Measurements from ENCODE around the gene RNF148. TPM values are rescaled to one million over a fixed set of nuclear protein-coding genes. Genes with fewer than 3 reads are reported as not detected.

Gene RNF148
- total RNA-seq, 2 donors from 2014 or later, result not detected

DNA sequence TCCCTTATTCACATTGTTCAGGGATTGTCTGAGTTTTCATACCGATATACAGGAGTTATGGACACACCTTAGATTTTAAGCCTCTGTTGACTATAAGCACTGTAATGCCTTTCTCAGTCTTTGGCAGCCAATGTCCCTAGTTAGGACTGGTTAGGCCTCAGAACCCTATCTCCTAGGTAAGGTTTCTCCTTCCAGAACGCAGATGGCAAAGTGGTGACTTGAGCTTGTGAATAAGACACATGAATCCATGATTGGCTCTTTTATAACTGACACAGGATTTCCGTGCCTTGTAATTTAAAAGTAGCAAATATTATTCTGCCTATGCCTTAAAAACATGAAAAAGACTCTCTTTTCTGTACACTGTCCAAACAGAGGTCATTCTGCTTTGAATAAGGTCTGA lies 12.5 kb upstream of the RNF148 start:
- Mint-ChIP-seq H3K4me1 (no peaks in the 10 kb centered on the region), H3K27me3 (no peaks in the 10 kb centered on the region), H3K27ac (no peak overlapping the region), H3K4me3 (no peak overlapping the region), H3K36me3 (ENCODE audit: low read depth) (no peaks in the 10 kb centered on the region)
- DNase-seq (no peak), ATAC-seq (no peak)
- H3K9me3 ChIP-seq (ENCODE audit: control insufficient read depth, low read length, poor library complexity, severe bottlenecking), result no peaks in the 10 kb centered on the region

DNA sequence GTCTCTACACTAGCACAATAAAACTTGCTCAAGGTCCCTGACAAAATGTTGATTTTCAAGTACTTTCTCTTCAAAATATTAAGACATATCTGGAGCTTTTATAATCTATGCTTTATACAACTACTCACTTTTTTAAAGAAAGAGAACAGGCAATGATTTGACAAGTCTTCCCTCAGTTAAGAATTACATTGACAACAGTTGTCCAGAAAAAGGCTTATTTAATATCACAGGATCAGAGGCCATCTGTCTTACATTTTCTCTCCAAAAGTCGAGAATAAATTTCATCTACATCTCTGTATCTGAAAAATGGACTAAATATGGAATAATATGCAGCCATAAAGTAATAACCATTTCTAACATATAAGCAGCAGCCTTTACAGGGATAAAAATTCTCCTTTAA lies 8.2 kb upstream of the RNF148 start:
- no peak for ATAC-seq
- Mint-ChIP-seq H3K4me3 (no peak overlapping the region), H3K36me3 (ENCODE audit: low read depth) (no peaks in the 10 kb centered on the region), H3K27ac (no peak overlapping the region), H3K27me3 (no peaks in the 10 kb centered on the region), H3K4me1 (no peaks in the 10 kb centered on the region)
- no peak for DNase-seq
- H3K9me3 ChIP-seq (ENCODE audit: control insufficient read depth, low read length, poor library complexity, severe bottlenecking), result no peaks in the 10 kb centered on the region

DNA sequence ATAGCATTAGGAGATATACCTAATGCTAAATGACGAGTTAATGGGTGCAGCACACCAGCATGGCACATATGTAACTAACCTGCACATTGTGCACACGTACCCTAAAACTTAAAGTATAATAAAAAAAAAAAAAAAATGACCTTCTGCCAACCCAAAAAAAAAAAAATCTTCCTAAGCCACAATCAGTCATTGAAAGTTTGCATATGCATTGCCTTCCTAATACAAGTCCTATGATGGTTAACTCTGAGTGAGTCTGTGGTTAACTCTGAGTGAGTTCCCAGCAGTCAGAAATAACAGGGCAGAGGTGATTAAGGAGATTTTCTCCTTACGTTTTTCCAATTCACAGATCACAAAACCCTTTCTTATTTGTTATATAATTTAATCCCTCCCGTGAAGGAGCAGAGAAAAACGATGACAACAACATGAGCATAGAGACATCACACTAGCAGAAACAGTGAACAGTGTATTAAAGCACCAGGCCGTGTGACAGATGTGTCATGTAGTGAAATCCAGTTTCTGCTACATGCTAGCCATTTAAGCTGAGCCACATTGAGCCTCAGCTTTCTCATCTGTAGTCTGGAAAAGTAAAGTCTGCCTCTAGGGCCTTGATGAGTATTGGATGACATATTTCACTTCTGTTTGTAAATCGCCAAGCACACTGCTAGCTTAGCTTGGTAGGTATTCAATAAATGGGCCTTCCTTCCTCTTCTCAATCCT lies 7.4 kb upstream of the RNF148 start:
- Mint-ChIP-seq H3K4me1 (no peaks in the 10 kb centered on the region), H3K36me3 (ENCODE audit: low read depth) (no peaks in the 10 kb centered on the region), H3K4me3 (no peak overlapping the region), H3K27ac (no peak overlapping the region), H3K27me3 (no peaks in the 10 kb centered on the region)
- no peak for DNase-seq
- no peaks in the 10 kb centered on the region for H3K9me3 ChIP-seq (ENCODE audit: control insufficient read depth, low read length, poor library complexity, severe bottlenecking)
- ATAC-seq, result no peak

DNA sequence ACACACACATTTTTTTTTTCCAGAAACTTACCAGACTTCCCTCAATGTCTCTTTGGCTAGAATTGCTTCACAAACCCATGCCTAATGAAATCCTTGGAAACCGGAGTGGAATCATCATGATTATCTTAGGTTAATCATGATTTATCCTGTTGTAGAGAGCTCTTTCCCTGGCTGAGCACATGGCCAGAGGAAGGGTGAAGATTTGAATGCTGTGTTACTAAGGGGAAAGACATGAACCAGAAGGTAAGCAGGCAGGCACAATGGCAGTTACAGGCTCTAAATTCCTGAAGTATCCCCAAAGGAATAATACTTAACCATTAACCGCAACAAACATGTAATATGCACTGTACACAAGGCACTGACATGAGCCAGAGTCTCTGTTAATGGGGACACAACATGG lies 4.1 kb upstream of the RNF148 start:
- Mint-ChIP-seq H3K4me1 (no peaks in the 10 kb centered on the region), H3K4me3 (no peak overlapping the region), H3K36me3 (ENCODE audit: low read depth) (no peaks in the 10 kb centered on the region), H3K27me3 (no peaks in the 10 kb centered on the region), H3K27ac (no peak overlapping the region)
- ATAC-seq (no peak), DNase-seq (no peak)
- H3K9me3 ChIP-seq (ENCODE audit: control insufficient read depth, low read length, poor library complexity, severe bottlenecking), result no peaks in the 10 kb centered on the region

DNA sequence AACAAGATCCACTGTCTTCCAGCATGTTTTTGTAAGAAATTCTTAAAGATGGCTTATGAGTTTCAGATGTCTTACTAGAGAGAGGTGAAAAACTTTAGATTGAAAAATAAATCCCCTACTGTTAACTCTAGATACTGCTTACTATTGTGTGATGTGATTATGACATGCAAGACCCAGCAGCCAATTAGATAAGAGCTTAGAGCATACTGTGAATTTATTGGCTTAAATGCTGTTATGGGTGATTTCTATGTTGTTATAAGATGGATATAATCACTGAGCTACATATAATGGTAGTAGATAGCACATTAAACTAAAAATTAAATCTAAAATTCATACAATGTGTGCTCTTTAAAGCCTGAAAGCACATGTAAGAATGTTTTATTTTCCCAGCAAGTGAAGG lies 3.7 kb downstream of the RNF148 start, which contains the start of gene RNF133:
Gene RNF133, minus strand, starts transcription at position 101 of the 400 bp plus-strand sequence. CDS start 199 bp downstream, outside the sequence.
- H3K9me3 ChIP-seq (ENCODE audit: control insufficient read depth, low read length, poor library complexity, severe bottlenecking), result no peaks in the 10 kb centered on the region
- Mint-ChIP-seq H3K27ac (no peak within 1 kb of the TSS), H3K4me3 (no peak within 1 kb of the TSS), H3K4me1 (no peaks in the 10 kb centered on the region), H3K27me3 (no peaks in the 10 kb centered on the region), H3K36me3 (ENCODE audit: low read depth) (no peaks in the 10 kb centered on the region)
- ATAC-seq, result no peak
- no peak for DNase-seq

DNA sequence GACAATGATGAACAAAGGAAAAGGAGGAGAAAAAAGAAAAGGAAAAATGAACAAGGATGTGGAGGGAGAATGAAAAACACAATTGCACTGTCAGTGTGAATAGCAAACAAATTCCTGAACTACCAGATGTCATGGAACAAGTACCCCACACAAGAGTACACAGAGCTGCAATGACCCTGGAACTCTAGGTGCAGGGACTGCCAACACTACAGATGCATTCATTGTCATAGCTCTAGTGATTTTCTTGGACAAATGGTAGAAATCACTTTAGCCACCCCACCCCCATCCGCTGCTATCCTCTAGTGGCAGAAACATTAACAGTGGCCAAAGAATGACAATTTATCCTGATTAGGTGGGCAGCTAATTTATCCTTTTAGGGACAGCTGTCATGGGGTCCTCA lies 6.9 kb downstream of the RNF148 start:
- Mint-ChIP-seq H3K4me3 (no peak overlapping the region), H3K27me3 (no peaks in the 10 kb centered on the region), H3K27ac (no peak overlapping the region), H3K4me1 (no peaks in the 10 kb centered on the region), H3K36me3 (ENCODE audit: low read depth) (no peaks in the 10 kb centered on the region)
- DNase-seq (no peak), ATAC-seq (no peak)
- no peaks in the 10 kb centered on the region for H3K9me3 ChIP-seq (ENCODE audit: control insufficient read depth, low read length, poor library complexity, severe bottlenecking)

DNA sequence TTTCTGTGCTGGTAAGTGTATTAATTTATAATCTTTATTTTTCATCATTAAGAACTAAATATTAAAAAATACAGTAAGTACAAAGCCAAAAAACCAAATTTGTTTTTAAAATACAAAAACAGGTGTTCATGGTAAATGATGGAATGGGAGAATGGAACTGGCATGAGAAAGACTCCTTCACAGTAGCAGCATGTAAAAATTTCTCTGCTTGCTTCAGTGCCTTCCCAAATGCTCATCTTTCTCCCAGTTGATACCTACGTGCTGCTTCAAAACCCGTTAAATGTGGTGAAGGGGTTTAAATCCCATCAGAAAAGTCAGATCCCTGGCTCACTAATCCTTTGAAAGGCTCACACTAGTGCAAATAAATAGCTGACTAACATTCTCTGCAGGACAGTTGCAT lies 8.0 kb downstream of the RNF148 start:
- Mint-ChIP-seq H3K4me3 (no peak overlapping the region), H3K36me3 (ENCODE audit: low read depth) (no peaks in the 10 kb centered on the region), H3K27ac (no peak overlapping the region), H3K4me1 (no peaks in the 10 kb centered on the region), H3K27me3 (no peaks in the 10 kb centered on the region)
- ATAC-seq (no peak), DNase-seq (no peak)
- no peaks in the 10 kb centered on the region for H3K9me3 ChIP-seq (ENCODE audit: control insufficient read depth, low read length, poor library complexity, severe bottlenecking)

DNA sequence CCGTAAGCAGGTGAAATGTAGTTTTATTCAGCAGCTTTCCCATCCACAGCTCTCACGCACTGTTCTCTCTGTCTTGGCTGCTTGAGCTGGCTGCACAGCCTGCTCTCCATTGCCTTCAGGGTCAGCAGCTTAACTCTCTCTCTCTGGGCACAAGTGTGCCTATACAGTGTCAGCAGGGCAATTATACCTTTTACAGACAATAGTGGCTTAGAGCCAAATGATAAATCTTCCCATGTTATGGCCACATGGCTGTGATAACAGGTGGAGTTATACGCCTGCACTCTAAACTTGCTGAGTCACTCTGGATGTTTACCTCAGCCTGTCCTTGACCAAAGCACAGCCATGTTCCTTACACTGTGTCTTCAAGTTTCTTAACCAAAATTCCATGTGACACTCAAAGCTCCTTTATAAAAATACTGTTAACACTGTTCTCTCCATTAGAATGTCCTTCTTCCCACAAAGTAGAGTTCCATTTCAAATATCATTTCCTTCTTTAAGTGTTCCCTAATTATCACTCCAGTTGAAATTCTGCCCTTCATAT lies 9.9 kb downstream of the RNF148 start:
- Mint-ChIP-seq H3K27me3 (no peaks in the 10 kb centered on the region), H3K36me3 (ENCODE audit: low read depth) (no peaks in the 10 kb centered on the region), H3K4me3 (no peak overlapping the region), H3K27ac (no peak overlapping the region), H3K4me1 (no peaks in the 10 kb centered on the region)
- no peaks in the 10 kb centered on the region for H3K9me3 ChIP-seq (ENCODE audit: control insufficient read depth, low read length, poor library complexity, severe bottlenecking)
- DNase-seq (no peak), ATAC-seq (no peak)

DNA sequence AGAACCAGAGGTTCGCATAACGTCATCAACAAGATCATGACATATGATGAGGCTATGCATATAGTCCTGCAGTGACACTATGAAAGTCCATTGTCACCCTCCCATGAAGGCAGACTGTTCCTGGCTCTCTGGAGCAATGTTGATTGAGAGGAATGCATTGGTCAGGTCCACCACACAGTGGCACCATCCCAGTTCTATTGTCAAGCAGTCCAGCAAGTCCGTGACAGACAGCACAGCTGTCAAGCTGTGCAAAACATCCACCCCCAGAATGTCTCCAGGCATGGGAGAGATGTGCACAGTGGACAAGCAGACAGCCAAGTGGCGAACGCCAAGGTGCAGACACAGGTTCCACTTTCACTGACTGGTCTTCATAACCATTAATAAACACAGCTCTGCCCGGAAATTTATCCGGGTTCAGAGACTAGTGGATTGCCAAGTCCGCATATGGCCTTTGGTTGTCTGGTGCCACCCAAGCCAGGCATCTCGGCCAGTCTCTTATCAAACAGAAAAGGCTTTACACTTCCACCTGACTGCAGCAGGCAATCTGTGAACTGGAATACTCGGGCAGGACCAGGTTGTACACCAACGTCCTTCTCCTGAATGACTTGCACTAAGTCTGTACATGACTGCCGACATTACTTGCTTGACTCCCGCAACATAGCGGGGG lies 11.0 kb downstream of the RNF148 start:
- Mint-ChIP-seq H3K4me1 (no peaks in the 10 kb centered on the region), H3K27ac (no peak overlapping the region), H3K4me3 (no peak overlapping the region), H3K27me3 (no peaks in the 10 kb centered on the region), H3K36me3 (ENCODE audit: low read depth) (no peaks in the 10 kb centered on the region)
- no peaks in the 10 kb centered on the region for H3K9me3 ChIP-seq (ENCODE audit: control insufficient read depth, low read length, poor library complexity, severe bottlenecking)
- ATAC-seq (no peak), DNase-seq (no peak)

DNA sequence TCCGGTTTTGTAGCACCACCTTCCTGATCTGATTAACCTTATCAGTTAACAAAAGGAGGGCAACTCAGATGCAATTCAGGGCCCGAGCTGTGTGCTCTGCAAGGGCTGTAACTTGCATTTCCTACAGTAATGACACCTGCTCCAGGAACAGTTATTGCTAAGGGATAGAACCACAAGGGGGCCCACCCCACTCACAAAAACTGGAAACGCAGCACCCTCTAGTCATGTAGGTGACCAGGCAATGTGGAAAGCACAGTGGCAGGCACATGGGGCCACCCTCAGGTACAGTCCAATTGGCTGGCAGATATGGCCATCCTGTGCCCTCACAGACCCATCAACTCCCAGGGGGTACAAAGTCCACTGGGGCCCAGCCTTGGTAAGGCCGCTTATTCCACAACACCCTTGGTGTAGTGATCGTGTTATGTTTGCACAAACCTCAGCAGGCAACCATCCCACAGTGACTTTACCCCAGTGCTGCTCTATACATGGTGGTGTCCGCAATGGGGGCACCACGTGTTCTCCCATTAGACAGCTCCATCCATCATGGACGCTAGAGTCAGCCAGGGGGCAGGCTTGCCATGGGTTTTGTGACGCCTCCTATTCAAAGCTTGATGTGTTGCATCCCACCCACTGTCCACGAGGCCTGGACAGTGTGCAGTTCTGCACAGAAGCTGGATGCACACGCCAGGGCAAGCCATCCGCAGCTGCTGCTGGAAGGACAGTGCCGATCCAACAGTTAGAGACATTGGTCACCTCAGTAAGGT lies 13.2 kb downstream of the RNF148 start:
- no peak overlapping the region for H3K4me3 Mint-ChIP-seq
- no peaks in the 10 kb centered on the region for H3K27me3 Mint-ChIP-seq
- no peak for ATAC-seq
- no peaks in the 10 kb centered on the region for H3K36me3 Mint-ChIP-seq (ENCODE audit: low read depth)
- no peak for DNase-seq
- H3K9me3 ChIP-seq (ENCODE audit: control insufficient read depth, low read length, poor library complexity, severe bottlenecking), result no peaks in the 10 kb centered on the region
- H3K4me1 Mint-ChIP-seq, result no peaks in the 10 kb centered on the region
- no peak overlapping the region for H3K27ac Mint-ChIP-seq

DNA sequence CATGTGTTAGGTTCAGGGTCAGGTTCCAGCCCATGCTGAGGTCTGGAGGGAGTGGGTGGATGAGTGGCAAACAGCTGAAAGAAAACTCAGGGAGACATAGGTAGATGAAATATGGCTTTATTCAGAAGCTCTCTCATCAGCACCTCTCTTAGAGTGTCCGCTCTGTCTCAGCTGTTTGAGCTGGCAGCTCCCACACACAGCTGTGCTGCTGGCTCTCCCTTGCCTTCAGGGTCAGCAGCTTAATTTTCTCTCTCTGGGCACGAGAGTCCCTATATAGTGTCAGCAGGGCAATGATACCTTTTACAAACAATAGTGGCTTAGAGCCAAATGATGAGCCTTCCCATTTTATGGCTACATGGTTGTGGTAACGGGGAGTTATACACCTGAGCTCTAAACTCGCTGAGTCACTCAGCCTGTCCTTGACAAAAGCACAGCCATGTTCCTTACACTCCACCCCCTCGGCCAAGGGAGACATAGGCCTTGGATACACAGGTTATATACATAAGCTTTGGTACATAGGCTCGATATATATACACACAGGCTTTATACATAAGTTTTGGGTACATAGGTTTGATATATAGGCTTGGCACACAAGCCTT lies 14.2 kb downstream of the RNF148 start:
- Mint-ChIP-seq H3K36me3 (ENCODE audit: low read depth) (no peaks in the 10 kb centered on the region), H3K27ac (no peak overlapping the region), H3K4me3 (no peak overlapping the region), H3K27me3 (no peaks in the 10 kb centered on the region), H3K4me1 (no peaks in the 10 kb centered on the region)
- DNase-seq, result no peak
- no peak for ATAC-seq
- no peaks in the 10 kb centered on the region for H3K9me3 ChIP-seq (ENCODE audit: control insufficient read depth, low read length, poor library complexity, severe bottlenecking)

DNA sequence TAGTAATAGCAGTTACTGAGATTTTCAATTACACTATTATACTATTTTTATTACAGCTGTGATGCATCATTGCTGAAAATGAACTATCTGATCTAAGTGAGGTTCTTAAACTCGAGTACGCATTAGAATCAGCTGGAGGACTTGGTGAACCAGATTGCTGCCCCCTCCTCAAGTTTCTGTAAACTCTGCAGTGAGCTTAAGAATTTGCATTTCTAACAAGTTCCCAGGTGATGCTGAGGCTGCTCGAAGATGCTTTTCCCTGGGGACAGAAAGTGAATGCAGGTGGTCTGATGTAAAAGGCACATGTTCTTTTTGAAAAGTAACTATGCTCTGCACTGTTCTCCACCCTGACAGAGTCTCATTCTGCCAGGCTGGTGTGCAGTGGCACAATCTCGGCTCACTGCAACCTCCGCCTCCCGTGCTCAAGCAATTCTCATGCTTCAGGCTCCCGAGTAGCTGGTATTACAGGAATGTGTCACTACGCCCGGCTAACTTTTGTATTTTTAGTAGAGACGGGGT lies 16.3 kb downstream of the RNF148 start:
- ATAC-seq (no peak), DNase-seq (no peak)
- Mint-ChIP-seq H3K4me1 (no peaks in the 10 kb centered on the region), H3K36me3 (ENCODE audit: low read depth) (no peaks in the 10 kb centered on the region), H3K27me3 (no peaks in the 10 kb centered on the region), H3K27ac (no peak overlapping the region), H3K4me3 (no peak overlapping the region)
- H3K9me3 ChIP-seq (ENCODE audit: control insufficient read depth, low read length, poor library complexity, severe bottlenecking), result no peaks in the 10 kb centered on the region

DNA sequence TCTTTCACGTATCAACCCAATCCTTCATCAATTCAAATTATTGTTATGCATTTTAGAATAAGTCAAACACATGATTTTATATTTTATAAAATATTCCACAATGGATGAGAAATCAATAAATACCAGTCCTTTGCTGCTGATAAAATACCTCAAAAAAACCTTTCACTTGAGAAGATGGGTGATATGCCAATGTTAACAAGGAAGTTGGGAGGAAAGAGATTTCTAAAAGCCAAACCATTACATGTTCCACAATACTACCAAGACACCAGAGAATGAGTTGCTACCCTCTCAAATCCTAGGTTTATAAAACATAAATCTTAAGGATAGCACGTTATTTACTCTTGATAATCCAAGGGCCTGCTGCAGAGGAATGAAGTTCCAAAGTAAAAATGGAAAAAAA lies 18.2 kb downstream of the RNF148 start:
- H3K4me3 Mint-ChIP-seq, result no peak overlapping the region
- no peaks in the 10 kb centered on the region for H3K36me3 Mint-ChIP-seq (ENCODE audit: low read depth)
- no peak overlapping the region for H3K27ac Mint-ChIP-seq
- H3K4me1 Mint-ChIP-seq, result no peaks in the 10 kb centered on the region
- no peaks in the 10 kb centered on the region for H3K9me3 ChIP-seq (ENCODE audit: control insufficient read depth, low read length, poor library complexity, severe bottlenecking)
- DNase-seq, result no peak
- ATAC-seq, result no peak
- H3K27me3 Mint-ChIP-seq, result no peaks in the 10 kb centered on the region

All from T-helper 17 cell (primary cell).